Neuronal stem cell (in vitro differentiated cells): ENCODE measurements around the gene MEF2C.

Experiments used
- DNase-seq: peaks from one replicate; pipeline ENCODE4 v3.0.0-alpha.2; 2013; ENCODE audit warnings: low spot score
- H2AFZ ChIP-seq: one replicate; pipeline ENCODE4 v1.6.1; 2013; ENCODE audit warnings: mild to moderate bottlenecking, low read length, inconsistent platforms
- H2AK5ac ChIP-seq: 2 replicates; pipeline ENCODE4 v1.6.1; 2013; ENCODE audit warnings: low read depth, mild to moderate bottlenecking, inconsistent platforms, low read length, moderate library complexity, mixed read lengths
- H2BK120ac ChIP-seq: 2 replicates; pipeline ENCODE4 v1.6.1; 2013; ENCODE audit warnings: low read depth, mild to moderate bottlenecking, inconsistent platforms, low read length, moderate library complexity, mixed read lengths
- H2BK12ac ChIP-seq: one replicate; pipeline ENCODE4 v1.6.1; 2013; ENCODE audit warnings: low read length, inconsistent platforms
- H2BK15ac ChIP-seq: 2 replicates; pipeline ENCODE4 v1.6.1; 2013; ENCODE audit warnings: mild to moderate bottlenecking, low read length, inconsistent platforms, mixed read lengths
- H2BK5ac ChIP-seq: one replicate; pipeline ENCODE4 v1.6.1; 2013; ENCODE audit warnings: inconsistent platforms, mild to moderate bottlenecking, low read length, moderate library complexity
- H3K14ac ChIP-seq: one replicate; pipeline ENCODE4 v1.6.1; 2013; ENCODE audit warnings: low read length, inconsistent platforms
- H3K18ac ChIP-seq: 2 replicates; pipeline ENCODE4 v1.6.1; 2013; ENCODE audit warnings: low read length, inconsistent platforms
- H3K23ac ChIP-seq: 2 replicates; pipeline ENCODE4 v1.6.1; 2013; ENCODE audit warnings: low read depth, mild to moderate bottlenecking, mixed read lengths, low read length, inconsistent platforms; ENCODE audit not compliant: poor library complexity
- H3K27ac ChIP-seq: replicated peaks from 3 replicates; pipeline ENCODE4 v1.5.1; 2013; ENCODE audit warnings: low read length, inconsistent platforms
- H3K27me3 ChIP-seq, 3 experiments: 2 replicates each; pipeline ENCODE4 v1.6.1; 2013; ENCODE audit warnings: low read length in 3 of 3, mild to moderate bottlenecking in 2 of 3, inconsistent platforms in 1 of 3, low read depth in 1 of 3, mixed read lengths in 1 of 3, moderate library complexity in 1 of 3; ENCODE audit not compliant: control insufficient read depth in 3 of 3, insufficient read depth in 3 of 3
- H3K36me3 ChIP-seq, 2 donors: replicated peaks in 1 of 2; 2 replicates each; pipeline ENCODE4 v1.6.1; 2013; ENCODE audit warnings: low read length in 2 of 2; ENCODE audit not compliant: control insufficient read depth in 2 of 2, insufficient read depth in 2 of 2
- H3K4ac ChIP-seq: 2 replicates; pipeline ENCODE4 v1.6.1; 2013; ENCODE audit warnings: inconsistent platforms, mild to moderate bottlenecking, low read length, moderate library complexity
- H3K4me1 ChIP-seq, 2 donors: 1 replicate in 1 of 2; 2 replicates in 1 of 2; pipeline ENCODE4 v1.6.1; 2013; ENCODE audit warnings: low read length in 2 of 2, low read depth in 1 of 2; ENCODE audit not compliant: control insufficient read depth in 2 of 2, insufficient read depth in 1 of 2
- H3K4me2 ChIP-seq: one replicate; pipeline ENCODE4 v1.6.1; 2013; ENCODE audit warnings: mild to moderate bottlenecking, low read length, inconsistent platforms; ENCODE audit not compliant: insufficient read depth, poor library complexity, severe bottlenecking
- H3K4me3 ChIP-seq, 2 donors: 2 replicates each; pipeline ENCODE4 v1.5.1; 2013; ENCODE audit warnings: low read length in 2 of 2, mild to moderate bottlenecking in 2 of 2, inconsistent platforms in 1 of 2, moderate library complexity in 1 of 2
- H3K79me1 ChIP-seq: one replicate; pipeline ENCODE4 v1.6.1; 2013; ENCODE audit warnings: low read depth, mild to moderate bottlenecking, inconsistent platforms, low read length, moderate library complexity
- H3K9ac ChIP-seq: one replicate; pipeline ENCODE4 v1.6.1; 2013; ENCODE audit warnings: mild to moderate bottlenecking, low read depth, low read length, inconsistent platforms; ENCODE audit not compliant: poor library complexity
- H3K9me3 ChIP-seq, 2 donors: replicated peaks in 1 of 2; 2 replicates each; pipeline versions ENCODE3 to v1.6.1; 2013; ENCODE audit warnings: low read length in 2 of 2, mild to moderate bottlenecking in 2 of 2, inconsistent platforms in 1 of 2, low read depth in 1 of 2, mixed read lengths in 1 of 2, moderate library complexity in 1 of 2; ENCODE audit not compliant: control insufficient read depth in 2 of 2, insufficient read depth in 1 of 2
- H4K8ac ChIP-seq: one replicate; pipeline ENCODE4 v1.6.1; 2013; ENCODE audit warnings: low read depth, mild to moderate bottlenecking, inconsistent platforms, low read length, moderate library complexity
- H4K91ac ChIP-seq: one replicate; pipeline ENCODE4 v1.6.1; 2013; ENCODE audit warnings: low read length, low read depth, mild to moderate bottlenecking, inconsistent platforms; ENCODE audit not compliant: poor library complexity
- WGBS, 2 donors: extraction: QIAGEN DNeasy Blood & Tissue Kit; methylation state at CpG; one replicate each; pipeline ENCODE4 v1.1.7; 2013; ENCODE audit warnings: missing lambda C conversion rate in 2 of 2, mixed read lengths in 1 of 2; ENCODE audit not compliant: insufficient read length in 2 of 2, insufficient replicate concordance in 1 of 2; ENCODE audit errors: extremely low coverage in 2 of 2; 5-methylcytosine and 5-hydroxymethylcytosine counted together

MEF2C gene

DNA sequence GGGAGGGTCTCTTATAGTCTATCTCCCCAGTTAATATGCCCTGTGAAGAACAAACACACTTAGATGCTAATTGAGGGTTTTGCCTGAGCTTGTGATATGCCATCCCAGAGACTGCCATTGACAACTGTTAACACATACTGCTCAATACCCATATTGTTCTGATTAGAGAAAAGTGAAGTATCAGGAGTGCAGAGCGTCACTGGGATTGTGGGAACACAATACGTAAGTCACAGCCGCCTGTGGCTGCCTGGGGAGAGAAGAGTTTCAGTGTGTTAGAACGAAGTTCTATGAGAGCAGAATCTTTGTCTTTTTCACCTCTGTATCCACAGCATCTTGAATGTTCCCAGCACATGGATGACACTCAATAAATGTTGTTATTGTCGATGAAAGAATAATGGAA lies 110.2 kb downstream of the MEF2C start:
- peaks cover 0 to 3% of the 10 kb centered on the region in 2 donors for H3K9me3 ChIP-seq
- H3K4me2 ChIP-seq: no peak overlapping the region
- H3K27me3 ChIP-seq: no peaks in the 10 kb centered on the region
- H2BK5ac ChIP-seq: no peak overlapping the region
- no peak overlapping the region for H3K4ac ChIP-seq
- no peak overlapping the region for H4K91ac ChIP-seq
- no peaks in the 10 kb centered on the region for H3K79me1 ChIP-seq
- no peak overlapping the region for H3K9ac ChIP-seq
- DNase-seq: no peak
- no peak overlapping the region for H2BK120ac ChIP-seq
- H3K4me1 ChIP-seq: peaks cover 2% of the 10 kb centered on the region in 2 donors
- no peak overlapping the region for H3K14ac ChIP-seq
- no peak overlapping the region for H2AK5ac ChIP-seq
- H3K23ac ChIP-seq: no peak overlapping the region
- H3K18ac ChIP-seq: no peak overlapping the region
- no peak overlapping the region for H2BK15ac ChIP-seq
- WGBS, 2 donors: no CpG with 5 or more reads among the region's 5 CpGs
- H3K27ac ChIP-seq: no peak overlapping the region
- H2AFZ ChIP-seq: no peak overlapping the region
- no peak overlapping the region for H3K4me3 ChIP-seq
- no peak overlapping the region for H2BK12ac ChIP-seq
- H3K36me3 ChIP-seq: no peaks in the 10 kb centered on the region
- H4K8ac ChIP-seq: no peak overlapping the region

DNA sequence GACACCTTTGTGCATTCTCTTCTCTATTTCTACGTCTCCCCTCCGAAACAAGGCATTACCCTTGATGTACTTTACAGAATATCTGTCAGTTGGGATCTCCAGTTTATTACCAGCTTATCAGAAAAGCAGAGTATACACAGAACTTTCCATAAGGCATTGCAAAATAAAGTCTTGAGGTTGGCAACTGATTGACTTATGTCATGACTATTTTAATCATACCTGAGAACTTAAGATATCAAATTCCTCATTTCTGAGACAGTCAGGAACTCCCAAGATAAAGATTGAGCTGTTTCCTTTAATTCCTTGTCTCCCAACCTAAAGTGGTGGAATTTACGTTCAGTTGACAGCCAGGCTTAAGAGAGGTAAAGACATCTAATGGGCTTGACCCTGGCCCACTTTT lies 110.9 kb downstream of the MEF2C start:
- Histone ChIP-seq H3K27me3 (no peaks in the 10 kb centered on the region), H3K4me3 (no peak overlapping the region), H3K9me3 (peaks cover 0 to 3% of the 10 kb centered on the region in 2 donors), H2BK120ac (no peak overlapping the region), H2BK15ac (no peak overlapping the region), H3K4ac (no peak overlapping the region), H4K91ac (no peak overlapping the region), H2BK12ac (no peak overlapping the region), H2AFZ (no peak overlapping the region), H3K9ac (no peak overlapping the region), H2BK5ac (no peak overlapping the region), H3K79me1 (no peaks in the 10 kb centered on the region), H4K8ac (no peak overlapping the region), H3K18ac (no peak overlapping the region), H3K4me2 (no peak overlapping the region), H3K4me1 (peaks cover 2% of the 10 kb centered on the region in 2 donors), H3K23ac (no peak overlapping the region), H3K36me3 (no peaks in the 10 kb centered on the region), H3K14ac (no peak overlapping the region), H2AK5ac (no peak overlapping the region), H3K27ac (no peak overlapping the region)
- no CpG with 5 or more reads among the region's 3 CpGs for WGBS, 2 donors
- no peak for DNase-seq

DNA sequence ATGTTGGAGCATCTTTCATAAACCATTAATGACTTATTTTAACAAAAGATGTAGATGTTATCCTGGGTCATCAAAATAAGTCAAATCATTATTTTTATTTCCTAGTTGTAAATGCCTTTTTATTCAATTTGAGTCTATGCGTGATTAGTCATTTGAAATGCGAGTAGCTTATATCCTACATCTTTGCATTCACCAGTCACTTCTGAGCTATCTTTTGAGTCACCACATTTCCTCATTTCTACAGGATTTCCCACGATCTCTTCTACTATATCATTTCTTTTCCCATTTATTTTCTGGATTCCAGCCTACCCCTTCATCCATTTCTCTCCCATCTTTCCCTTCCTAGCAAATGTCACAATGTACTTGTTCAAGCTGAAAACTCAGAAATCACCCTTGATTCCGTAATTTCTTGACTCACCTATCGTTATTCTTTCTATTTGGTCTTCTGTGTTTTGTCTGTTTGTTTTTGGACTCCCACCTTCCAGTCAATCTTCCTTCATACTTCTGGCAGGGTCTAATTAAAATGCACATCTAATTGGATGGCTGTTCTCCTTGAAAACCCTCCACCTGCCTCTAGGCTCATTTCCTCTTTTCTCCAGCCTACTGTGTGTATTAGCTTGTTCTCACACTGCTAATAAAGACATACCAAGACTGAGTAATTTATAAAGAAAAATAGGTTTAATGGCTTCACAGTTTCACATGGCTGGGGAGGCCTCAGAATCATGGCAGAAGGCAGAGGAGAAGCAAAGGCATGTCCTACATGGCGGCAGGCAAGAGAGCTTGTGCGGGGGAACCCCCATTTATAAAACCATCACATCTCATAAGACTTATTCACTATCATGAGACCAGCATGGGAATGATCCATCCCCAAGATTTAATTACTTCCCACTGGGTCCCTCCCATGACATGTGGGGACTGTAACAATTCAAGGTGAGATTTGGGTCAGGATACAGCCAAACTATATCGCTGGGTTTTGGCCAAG lies 112.4 kb downstream of the MEF2C start:
- Histone ChIP-seq H3K23ac (no peak overlapping the region), H2AFZ (no peak overlapping the region), H3K4me3 (no peak overlapping the region), H3K18ac (no peak overlapping the region), H2AK5ac (no peak overlapping the region), H3K4me2 (no peak overlapping the region), H4K91ac (no peak overlapping the region), H2BK12ac (no peak overlapping the region), H2BK5ac (no peak overlapping the region), H3K79me1 (no peaks in the 10 kb centered on the region), H3K4me1 (peaks cover 2% of the 10 kb centered on the region in 2 donors), H3K9ac (no peak overlapping the region), H2BK120ac (no peak overlapping the region), H3K9me3 (peaks cover 0 to 3% of the 10 kb centered on the region in 2 donors), H3K36me3 (no peaks in the 10 kb centered on the region), H3K27me3 (no peaks in the 10 kb centered on the region), H3K4ac (no peak overlapping the region), H3K14ac (no peak overlapping the region), H3K27ac (no peak overlapping the region), H4K8ac (no peak overlapping the region), H2BK15ac (no peak overlapping the region)
- WGBS, 2 donors: 100% methylated on average over 1 of the region's 8 CpGs; no CpG with 5 or more reads in 1 of the 2 donors
- DNase-seq: no peak

DNA sequence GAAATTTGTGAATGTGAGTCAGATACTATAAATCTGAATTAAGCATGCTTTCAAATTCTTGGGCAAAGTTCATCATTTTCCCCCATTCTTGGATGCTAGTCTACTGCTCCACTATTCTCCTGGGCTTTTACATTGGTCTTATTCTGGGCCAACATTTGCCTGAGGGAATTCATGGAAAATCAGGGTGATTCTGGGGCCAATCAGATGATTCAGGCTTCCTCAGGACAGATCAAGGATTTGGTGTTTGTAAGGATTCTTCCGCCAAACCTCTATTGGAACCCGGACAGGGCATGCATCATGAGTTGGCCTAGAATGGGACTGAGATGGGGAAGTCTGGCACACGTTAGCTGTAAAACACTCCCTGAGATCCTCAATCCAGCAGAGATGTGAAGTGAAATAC lies 113.8 kb downstream of the MEF2C start:
- Histone ChIP-seq H3K4me2 (no peak overlapping the region), H3K27me3 (no peaks in the 10 kb centered on the region), H3K4me3 (no peak overlapping the region), H3K9ac (no peak overlapping the region), H3K4me1 (peaks cover 2% of the 10 kb centered on the region in 2 donors), H3K14ac (no peak overlapping the region), H2BK120ac (no peak overlapping the region), H3K23ac (no peak overlapping the region), H2BK12ac (no peak overlapping the region), H2AK5ac (no peak overlapping the region), H3K36me3 (no peaks in the 10 kb centered on the region), H4K91ac (no peak overlapping the region), H3K4ac (no peak overlapping the region), H3K18ac (no peak overlapping the region), H3K79me1 (no peaks in the 10 kb centered on the region), H4K8ac (no peak overlapping the region), H2BK15ac (no peak overlapping the region), H3K9me3 (peaks cover 0 to 3% of the 10 kb centered on the region in 2 donors), H2AFZ (no peak overlapping the region), H3K27ac (no peak overlapping the region), H2BK5ac (no peak overlapping the region)
- WGBS, 2 donors: no CpG with 5 or more reads among the region's 3 CpGs
- no peak for DNase-seq
